ENCODE measurements around the gene NLRC5.
"Not testable (repeated sequence)": the region's sequence is repeated elsewhere in the genome, so short reads cannot be mapped to it uniquely, and the experiment has no call there.

NLRC5 gene

DNA sequence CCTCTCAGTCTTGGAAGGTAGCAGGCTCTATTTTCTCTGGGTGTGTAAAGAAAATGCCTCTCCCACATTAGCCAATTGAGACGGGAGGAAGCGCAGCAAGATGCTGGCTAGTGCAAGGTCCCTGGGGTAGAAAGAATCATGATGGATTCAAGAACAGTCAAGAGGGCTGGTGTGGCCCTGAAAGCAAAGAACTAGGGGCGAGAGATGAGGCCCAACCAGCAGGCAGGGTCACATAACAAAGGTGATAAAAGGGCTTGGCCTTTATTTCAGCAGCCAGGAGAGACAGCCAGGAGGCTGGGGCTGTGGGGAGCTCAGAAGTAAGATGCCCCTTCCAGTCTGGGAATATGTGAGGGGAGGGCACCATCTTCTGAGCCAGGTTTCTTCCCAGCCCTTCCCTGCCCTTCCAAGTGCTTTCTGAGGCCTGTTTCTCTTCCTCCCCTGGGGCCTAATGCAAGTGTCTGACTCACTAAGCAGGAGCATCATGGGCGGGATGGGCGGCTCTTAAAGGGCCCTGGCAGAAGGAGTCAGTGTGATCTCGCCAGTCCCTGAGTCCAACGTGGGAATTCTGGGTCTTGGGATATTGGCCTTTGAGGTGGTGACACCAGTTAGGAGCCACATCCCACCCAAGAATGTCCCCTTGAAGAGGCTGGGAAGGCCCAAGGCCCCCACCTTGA lies 3.9 kb upstream of the NLRC5 start:
- no peak for DNase-seq

DNA sequence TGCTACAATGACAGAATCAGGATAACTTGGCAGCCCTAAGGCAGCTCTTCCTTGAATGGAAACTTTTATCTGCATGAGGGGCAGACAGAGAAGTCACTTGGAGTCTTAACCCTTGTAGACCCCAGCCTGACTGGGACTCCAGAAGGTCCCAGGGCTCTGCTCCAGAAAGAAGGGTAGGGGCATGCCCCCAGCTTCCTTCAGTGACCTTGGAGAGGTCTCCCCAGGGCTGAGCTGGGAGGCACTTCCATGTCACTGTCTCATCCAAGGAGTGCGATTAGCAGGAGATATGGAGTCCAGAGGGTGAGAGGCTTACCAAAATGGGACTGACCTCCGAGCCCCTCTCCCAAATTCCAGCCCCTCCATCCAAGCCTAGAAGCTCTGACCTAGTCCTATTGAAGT lies 3.4 kb upstream of the NLRC5 start:
- no peak for DNase-seq

DNA sequence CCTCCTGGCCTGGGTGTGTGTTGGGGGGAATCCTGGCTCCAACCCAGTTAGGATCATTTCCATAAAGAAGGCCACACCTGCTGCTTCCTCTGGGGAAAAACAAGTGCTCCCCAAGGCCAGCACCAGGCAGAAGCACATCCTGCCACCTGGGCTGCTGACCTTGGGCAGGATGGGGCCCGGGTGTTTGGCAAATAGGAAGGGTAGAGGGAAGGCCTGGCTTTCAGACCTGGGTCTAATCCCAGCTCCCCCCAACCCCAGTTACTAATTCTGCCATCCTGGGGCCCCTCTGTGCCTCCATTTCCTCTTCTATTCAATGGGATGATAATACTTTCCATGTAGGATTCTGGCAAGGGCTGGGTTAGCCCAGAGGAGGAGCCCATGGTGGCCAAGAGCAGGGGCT lies 3.0 kb upstream of the NLRC5 start:
- no peak for DNase-seq

DNA sequence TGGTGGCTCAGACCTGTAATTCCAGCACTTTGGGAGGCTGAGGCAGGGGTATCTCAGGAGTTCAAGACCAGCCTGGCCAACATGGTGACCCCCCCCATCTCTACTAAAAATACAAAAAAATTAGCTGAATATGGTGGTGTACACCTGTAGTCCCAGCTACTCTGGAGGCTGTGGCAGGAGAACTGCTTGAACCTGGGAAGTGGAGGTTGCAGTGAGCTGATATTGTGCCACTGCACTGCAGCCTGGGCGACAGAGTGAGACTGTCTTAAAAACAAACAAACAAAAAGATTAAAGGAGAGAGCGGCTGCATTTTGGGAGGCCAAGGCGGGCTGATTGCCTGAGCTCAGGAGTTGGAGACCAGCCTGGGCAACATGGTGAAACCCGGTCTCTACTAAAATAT lies 2.4 kb upstream of the NLRC5 start:
- not testable (repeated sequence) for DNase-seq

DNA sequence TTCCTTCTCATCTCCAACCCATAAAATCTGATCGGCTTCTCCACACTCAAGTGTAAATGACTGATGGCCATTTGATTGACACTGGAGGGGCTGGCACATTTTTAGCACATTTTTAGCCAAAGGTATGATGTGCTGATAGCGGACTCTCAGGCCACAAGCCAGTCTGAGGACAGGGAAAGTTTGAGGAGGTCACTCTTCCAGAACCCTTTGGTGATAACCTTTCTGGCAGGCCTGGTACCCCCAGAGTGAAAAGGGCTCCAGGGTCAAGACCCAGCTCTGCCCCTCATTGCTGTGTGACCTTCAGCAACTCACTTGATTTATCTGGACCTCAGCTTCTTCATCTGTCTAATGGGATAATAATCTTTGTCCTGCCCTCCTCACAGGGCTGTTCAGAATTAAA lies 1.7 kb upstream of the NLRC5 start:
- no peak for DNase-seq

DNA sequence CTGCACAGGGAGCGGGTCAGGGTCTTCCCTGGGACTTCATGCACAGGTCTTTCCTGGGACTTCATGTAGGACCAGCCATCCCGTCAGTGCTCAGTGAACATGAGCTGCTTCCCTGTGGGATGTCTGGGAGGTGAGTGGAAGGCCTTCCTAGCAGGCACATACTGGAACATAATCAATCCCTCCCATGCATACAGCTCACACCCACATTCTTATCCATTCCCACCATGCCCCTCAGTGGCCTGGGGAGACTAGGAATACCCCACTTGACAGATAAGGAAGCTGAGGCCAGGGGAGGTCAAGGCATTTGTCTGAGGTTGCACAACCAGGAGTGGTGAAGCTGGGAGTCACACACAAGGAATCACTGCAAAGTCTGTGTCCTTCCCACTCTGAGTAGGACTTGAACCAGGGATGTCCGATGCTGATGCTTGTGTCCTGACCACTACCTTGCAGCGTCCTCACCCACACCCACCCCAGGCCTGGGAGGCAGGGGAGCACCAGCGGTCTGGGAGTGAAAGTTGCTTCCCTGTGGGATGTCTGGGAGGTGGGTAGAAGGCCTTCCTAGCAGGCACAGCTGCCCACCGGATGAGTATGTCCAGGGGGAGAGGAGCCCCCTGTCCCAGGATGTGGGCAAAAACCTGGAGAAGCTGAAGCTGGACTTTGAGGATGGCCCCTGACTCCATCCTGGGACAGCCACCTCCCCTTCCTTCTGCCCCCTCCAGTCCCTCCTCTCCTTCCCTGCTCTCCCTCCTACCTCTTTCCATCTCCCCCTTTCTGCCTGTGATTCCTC lies 1.0 kb upstream of the NLRC5 start:
- no peak for DNase-seq

DNA sequence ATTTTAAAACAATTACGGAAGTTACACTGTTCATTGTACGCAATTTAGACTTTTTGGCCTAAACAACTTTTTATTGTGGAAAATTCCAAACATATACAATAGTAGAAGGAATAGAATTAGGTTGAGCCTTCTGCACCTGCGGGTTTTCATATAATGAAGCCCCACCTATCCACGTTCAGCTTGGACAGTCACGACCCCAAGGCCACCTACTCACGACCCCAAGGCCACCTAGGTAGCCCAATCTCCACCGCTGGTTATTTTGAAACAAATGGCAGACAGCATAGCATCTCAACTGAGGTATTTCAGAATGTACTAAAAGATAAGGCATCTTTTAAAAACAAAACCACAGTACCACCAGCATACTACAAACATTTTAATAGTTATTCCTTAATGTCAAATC lies 631 bp downstream of the NLRC5 start:
- no peak for DNase-seq

DNA sequence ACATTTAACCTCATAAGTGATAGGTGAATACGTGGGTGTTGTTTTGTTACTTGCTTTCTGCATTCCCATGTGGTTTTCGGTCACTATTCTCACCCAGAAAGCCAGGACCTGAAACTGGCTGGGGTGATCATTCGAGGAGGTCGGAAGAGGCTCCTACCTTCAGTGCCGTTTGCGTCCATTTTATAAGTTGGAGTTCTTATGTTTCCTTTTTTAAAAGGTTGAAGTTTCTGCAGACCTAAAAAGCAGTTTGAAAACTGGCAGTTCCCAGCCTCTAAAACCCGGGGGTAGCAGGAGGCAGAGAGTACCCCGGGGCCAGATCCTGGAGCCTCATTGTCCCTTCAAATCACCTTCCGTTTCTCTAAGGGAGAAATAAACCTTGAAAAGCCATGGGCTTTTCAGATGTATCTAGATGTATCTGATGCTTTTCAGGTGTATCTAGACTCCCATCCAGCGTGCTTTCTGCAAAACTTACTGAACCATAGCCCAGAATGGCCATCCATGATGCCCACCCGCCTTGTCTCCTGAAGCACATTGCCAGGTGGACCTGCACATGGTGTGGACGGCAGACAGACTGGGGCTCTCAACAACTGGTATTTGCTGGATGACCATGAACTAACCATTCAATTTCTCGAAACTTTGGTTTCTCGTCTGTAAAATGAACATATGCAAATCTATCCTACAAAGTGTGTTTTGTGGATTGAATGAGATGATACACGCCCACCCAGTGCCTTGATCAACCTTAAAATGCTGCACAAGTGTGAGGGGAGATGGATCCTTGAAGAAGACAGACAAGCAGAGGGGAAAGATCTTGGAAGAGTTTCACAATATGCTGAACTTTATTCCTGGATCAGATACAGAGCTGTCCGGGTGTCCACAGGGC lies 1.3 kb downstream of the NLRC5 start:
- DNase-seq, result no peak

DNA sequence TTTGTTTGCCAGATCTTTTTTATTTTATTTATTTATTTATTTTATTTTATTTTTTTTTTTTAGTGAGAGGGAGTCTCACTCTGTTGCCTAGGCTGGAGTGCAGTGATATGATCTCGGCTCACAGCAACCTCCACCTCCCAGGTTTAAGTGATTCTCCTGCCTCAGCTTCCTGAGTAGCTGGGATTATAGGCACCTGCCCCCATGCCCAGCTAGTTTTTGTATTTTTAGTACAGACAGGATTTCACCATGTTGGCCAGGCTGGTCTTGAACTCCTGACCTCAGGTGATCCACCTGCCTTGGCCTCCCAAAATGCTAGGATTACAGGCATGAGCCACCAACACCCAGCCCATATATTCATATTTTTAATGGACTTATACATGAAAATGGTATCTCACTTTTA lies 3.1 kb downstream of the NLRC5 start:
- not testable (repeated sequence) for DNase-seq

DNA sequence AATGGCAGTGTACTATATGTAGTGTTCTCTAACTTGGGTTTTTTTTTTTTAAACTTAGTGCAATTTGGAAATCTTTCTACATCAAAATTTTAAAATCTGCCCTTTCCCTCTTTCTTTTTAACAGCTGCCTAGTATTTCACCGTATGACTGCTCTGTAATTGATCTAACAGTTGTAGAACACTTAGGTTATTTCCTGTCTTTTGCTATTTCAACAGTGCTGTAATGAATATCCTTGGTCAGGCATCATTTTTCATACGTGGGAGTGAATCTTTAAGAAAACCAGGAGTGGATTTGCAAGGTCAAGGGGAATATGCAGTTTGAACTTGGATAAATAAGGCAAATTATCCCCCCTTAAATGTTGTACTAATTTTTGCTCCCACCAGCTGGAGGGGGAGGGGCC lies 3.8 kb downstream of the NLRC5 start:
- no peak for DNase-seq

DNA sequence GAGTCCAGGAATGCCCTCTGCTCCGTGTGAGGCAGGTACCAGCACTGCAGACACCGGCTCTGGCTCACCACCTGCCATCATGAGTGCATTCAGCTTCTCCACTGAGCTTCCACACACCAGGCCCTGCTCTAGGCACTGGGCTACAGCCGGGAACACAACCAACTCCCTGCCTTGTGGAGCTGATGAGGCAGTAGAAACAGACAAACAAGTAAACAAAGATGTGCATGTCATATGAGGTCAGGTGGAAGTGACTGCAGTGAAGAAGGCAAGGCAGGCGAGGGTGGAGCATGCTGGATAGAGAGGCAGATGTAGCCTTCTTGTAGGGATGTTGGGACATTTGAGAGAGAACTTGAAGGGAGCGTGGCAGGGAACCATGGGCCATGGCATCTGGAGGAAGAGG lies 5.0 kb downstream of the NLRC5 start:
- no peak for DNase-seq

DNA sequence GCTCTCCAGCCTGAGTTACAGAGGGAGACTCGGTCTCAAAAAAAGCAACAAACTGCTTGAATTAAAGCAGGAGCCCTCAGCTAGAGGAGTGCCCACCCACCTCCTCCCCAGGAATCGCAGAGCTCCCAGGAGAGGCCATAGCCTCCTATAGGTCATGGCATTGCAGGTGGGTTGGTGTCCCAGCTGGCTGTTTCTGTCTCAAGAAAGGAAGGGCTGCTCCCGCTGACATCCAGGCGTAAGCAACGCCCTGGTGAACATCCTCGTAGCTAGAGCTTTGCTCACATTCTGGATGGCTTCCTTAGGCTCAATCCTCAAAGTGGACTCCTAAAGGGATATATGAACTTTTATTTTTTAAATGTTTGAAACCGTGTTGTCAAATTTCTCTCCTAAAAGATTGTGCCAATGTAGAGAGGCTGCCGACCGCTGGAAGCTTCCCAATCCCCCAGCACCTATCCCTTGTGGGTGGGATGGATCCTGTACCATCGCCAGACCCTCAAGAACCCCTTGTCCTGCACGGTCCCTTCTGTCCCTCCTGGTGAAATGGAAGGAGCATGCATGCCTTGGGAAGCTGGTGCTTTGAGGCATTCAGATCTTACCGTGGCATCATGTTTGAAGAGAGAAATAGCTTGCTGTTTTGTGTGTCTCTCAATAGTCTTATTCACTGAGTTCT lies 5.9 kb downstream of the NLRC5 start:
- DNase-seq, result no peak

DNA sequence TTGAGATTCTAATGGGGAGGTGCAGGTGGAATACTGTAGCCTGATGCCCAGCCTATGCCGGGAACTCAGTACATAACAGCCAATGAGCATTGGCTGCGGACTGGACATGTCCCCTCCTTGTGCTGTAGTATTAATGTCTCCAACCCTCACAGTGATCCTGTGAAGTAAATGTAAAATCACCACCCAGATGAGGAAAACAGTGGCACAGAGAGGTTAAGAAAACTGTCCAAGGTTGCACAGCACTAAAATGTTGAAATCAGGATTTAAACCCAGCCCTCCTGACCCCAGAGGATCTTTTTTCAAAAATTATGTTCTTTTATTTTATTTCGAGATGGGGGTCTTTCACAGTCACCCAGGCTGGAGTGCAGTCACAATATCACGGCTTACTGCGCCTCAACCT lies 7.9 kb downstream of the NLRC5 start:
- DNase-seq, result no peak

DNA sequence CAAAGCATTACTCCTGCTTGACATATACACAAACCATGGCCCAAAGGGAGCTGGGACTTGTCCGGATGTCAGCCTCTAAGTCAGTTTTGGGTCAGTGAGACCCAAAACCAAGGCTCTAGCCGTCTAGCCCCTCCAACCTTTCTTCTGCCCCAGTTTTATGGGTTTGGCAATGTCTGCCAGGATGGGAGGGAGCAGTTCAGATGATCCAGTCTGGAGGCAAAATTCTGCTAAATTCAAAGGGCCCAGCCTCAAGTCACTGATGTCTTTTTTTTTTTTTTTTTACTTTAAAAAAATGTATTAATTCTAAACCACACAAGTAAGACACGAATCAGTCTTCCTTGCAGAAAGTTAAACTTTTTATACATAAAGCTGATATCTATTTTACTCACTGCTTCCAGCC lies 8.6 kb downstream of the NLRC5 start:
- no peak for DNase-seq

DNA sequence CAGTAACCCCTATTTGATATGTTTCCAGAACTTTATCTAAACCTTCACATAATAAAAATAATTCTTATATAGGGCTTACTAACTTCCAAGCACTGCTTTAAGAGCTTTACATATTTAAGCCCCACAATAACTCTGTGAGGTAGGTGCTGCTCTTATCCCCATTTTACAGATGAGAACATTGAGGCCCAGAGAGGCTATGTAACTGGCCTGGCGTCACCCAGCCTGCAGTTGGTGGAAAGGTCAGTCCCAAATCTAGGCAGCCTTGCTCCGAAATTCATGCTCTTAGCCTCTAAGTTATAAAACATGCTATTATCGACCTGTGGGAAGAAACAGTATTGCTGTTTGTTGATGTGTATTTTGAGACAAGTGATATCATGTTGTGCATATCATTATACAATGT lies 9.0 kb downstream of the NLRC5 start:
- DNase-seq, result no peak

DNA sequence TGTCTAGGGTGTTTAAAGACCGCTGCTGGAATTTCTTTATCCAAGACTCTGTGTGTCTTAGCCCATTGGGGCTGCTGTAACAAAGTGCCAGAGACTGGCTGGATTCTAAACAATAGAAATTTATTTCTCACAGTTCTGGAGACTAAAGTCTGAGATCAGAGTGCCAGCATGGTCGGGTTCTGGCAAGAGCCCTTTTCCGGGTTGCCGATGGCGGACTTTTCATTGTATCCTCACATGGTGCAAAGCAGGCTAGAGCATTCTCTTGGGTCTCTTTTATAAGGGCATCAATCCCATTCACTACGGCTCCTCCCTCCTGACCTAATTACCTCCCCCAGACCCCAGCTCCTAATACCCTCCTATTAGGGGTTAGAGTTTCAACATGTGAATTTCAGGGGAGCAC lies 9.5 kb downstream of the NLRC5 start:
- no peak for DNase-seq

DNA sequence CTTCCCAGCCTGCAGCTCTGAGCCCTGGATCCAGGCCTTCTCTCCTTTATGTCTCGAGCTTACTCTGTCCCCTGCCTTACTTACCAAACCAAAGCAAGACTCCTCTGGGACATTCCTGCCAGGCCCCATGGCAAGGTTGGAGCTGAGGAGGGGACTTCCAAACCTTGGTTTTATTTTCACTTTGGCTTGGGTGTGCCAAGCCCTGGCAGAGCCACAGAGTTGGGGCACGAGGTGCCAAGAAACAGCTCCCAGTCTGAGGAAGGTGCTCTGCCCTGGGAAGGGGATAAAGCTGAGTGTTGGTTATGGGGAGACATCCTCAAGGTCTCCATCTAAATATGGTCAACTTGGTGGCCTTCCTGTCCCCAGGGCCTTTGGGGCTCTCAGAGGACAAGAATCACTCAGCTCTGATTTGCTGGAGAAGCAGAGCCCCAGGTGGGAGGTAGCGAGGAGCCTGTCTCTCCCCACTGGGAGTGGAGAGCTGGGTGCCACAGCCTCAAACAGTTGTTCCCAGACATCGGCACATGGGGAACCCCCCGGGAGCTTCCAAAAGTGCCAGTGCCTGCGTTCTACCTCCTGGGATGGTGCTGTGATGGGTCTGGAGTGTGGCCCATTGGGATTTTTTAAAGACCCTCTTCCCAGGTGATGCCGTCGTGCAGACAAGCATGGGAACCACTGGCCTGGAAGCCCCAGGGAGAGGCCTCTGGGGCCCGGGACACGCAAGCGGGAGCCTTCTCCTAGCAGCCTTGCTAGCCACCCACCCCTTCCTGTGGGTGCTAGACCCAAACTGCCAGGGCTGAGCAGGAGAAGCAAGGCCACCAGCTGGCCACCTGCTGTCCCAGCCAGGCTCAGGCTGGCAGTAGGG lies 10.3 kb downstream of the NLRC5 start:
- DNase-seq, result no peak

DNA sequence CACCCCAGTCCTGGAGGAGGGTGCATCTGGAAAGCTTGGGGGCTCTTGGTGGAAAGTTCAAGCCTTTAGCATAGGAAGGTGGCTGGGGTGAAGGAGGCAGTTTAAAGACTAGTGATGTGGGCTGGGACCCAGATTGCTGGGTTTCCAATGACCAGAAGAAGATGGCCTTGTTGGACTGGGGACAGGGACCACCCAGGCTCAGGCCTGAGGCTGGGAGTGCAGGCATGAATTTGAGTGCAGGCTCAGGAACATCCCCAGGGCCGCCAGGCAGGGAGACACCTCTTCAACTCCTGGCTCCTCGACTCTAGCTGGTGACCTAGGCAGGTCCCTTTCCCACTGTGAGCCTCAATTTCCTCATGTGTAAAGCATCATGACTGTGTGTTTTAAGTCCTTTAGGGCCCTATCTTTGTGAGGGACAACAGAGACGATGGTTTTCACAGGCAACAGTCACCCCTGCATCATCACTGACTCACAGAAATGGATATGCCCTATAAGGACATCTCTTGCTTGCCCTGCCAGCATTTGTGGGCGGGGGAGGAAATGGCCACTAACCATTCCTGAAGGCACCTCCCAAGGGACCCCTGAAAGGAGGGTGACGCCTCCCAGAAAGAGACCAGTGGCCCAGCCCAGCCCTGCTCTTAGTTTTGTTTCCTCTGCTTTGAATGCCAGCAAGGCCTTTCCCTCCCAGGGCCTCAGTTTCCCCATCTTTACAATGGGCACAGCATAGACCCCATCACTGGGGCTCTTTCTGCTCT lies 11.1 kb downstream of the NLRC5 start:
- no peak for DNase-seq

DNA sequence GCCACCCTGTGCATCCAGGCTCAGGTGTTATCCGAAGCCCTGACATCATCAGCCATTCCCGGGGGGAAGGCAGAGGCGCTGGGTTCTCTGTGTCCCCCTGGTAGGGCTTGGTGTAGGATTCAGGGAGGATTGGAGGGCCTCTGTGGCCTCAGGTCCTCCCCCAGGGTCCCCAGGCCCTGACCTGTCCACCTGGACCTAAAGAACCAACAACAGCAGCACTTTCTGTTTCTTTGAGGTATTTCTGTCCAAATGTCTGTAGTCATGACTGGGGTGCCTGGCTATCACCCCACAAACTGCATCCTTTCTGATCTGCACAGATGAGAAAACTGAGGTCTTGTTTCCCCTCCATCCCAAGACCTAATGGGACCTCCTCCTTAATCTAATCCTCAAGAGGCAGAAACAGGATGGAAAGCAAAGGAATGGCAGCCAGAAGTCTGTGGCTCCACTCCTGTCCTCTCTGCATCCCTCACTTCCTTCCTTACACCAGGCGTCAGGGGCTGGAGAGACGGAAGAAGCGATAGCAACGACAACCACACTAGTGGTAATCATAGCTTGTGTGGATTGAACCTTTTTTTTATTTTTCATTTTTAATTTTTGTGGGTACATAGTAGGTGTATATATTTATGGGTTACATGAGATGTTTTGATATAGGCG lies 11.8 kb downstream of the NLRC5 start:
- no peak for DNase-seq

DNA sequence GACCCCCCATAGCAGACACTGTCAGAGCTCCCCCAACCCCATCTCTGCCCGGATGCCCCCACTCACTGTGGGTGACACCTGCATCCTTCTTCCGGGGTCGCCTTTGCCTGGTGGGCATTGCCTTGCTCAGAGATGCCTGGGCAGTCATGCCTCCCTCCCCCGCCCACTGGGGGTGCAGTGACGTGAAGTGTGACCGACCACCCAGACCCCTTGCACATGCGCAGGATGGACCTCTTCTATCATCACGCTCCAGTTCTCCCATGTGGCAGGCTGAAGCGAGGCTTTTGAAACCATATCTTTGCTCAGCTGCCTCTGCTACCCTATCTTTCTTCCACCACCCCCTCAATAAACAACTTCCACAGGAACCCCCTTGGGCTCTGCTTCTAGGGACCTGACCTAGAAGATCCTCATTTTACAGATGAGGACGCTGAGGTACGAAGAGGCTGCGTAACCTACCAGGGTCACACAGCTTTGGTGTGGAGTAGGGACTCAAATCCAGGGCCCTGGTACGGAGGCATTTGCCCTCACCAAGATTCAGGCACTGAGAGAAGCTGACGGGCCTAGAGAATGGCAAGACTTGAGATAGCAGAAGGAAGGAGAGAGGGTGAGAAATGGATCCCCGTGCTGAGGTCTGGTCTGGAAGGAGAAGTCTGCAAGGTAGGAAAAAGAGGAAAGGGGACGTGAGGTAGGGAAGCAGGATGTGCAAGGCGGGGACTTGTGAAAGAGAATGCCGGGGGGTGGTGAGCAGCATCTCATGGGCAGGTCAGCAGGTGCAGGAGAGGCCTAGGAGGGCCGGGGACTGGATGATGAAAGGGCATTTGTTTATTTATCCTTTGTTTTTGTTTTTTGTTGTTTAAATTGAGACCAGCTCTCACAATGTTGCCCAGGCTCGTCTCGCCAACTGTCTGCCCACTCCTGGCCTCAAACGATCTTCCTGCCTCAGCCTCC lies 14.4 kb downstream of the NLRC5 start:
- DNase-seq, result no peak

All from NCI-H1417 treated with DMSO at 0.1 percent for 48 hours (cell line).